GM23338 (cell line): Measurements from ENCODE around the gene SELENBP1. TPM values are rescaled to one million over a fixed set of nuclear protein-coding genes. Genes with fewer than 3 reads are reported as not detected.

Source experiments
- ATAC-seq: fragments of 200-7000 bp; cut with Tn5 transposase; 3 replicates; pipeline ENCODE4 v1.9.1; 2020
- DNase-seq: peaks from one replicate; pipeline ENCODE4 v3.0.0-alpha.2; 2015; ENCODE audit warnings: low spot score
- H2AFZ ChIP-seq: fragments of 200-600 bp; sonication (generic); 2 replicates; pipeline ENCODE4 v1.8.0; 2016; ENCODE audit warnings: antibody characterized with exemption, mild to moderate bottlenecking, moderate library complexity
- H3F3A ChIP-seq: fragments of 200-600 bp; sonication (generic); replicated peaks from 2 replicates; pipeline ENCODE4 v1.8.0; 2017; ENCODE audit warnings: antibody characterized with exemption, mixed run types, low read depth
- H3K27ac ChIP-seq: fragments of 200-600 bp; sonication (generic); 2 replicates; pipeline ENCODE4 v1.6.1; 2016; ENCODE audit warnings: low read depth
- H3K27me3 ChIP-seq: fragments of 200-600 bp; sonication (generic); 2 replicates; pipeline ENCODE4 v1.8.0; 2016; ENCODE audit warnings: mild to moderate bottlenecking, mixed run types, moderate library complexity; ENCODE audit not compliant: insufficient read depth
- H3K36me3 ChIP-seq: fragments of 200-600 bp; sonication (generic); 2 replicates; pipeline ENCODE4 v1.8.0; 2016; ENCODE audit warnings: mild to moderate bottlenecking; ENCODE audit not compliant: insufficient read depth
- H3K4me1 ChIP-seq: fragments of 200-600 bp; sonication (generic); 2 replicates; pipeline ENCODE4 v1.8.0; 2016; ENCODE audit warnings: mild to moderate bottlenecking, moderate library complexity; ENCODE audit not compliant: insufficient read depth
- H3K4me2 ChIP-seq: fragments of 200-600 bp; sonication (generic); 2 replicates; pipeline ENCODE4 v1.7.1; 2017; ENCODE audit warnings: mixed run types
- H3K4me3 ChIP-seq: fragments of 200-600 bp; sonication (generic); 2 replicates; pipeline ENCODE4 v1.6.1; 2016; ENCODE audit warnings: mixed run types
- H3K79me2 ChIP-seq: fragments of 200-600 bp; sonication (generic); replicated peaks from 2 replicates; pipeline ENCODE4 v1.8.0; 2017; ENCODE audit warnings: mild to moderate bottlenecking; ENCODE audit not compliant: insufficient read depth
- H3K9me2 ChIP-seq: fragments of 200-600 bp; sonication (generic); 2 replicates; pipeline ENCODE4 v1.8.0; 2017; ENCODE audit not compliant: insufficient read depth
- H4K20me1 ChIP-seq: fragments of 200-600 bp; sonication (generic); replicated peaks from 2 replicates; pipeline ENCODE4 v1.8.0; 2017; ENCODE audit warnings: mild to moderate bottlenecking; ENCODE audit not compliant: insufficient read depth
- H3K27ac Mint-ChIP-seq: 2 replicates; pipeline ENCODE4 v1.8.0; 2020; ENCODE audit warnings: inconsistent platforms, mild to moderate bottlenecking, moderate library complexity, mixed read lengths
- H3K27me3 Mint-ChIP-seq: 3 replicates; pipeline ENCODE4 v1.8.0; 2022; ENCODE audit warnings: low read depth, mild to moderate bottlenecking, moderate library complexity, mixed read lengths, inconsistent platforms; ENCODE audit not compliant: insufficient read depth, poor library complexity
- H3K36me3 Mint-ChIP-seq: 3 replicates; pipeline ENCODE4 v1.8.0; 2021; ENCODE audit warnings: low read depth, mild to moderate bottlenecking, inconsistent platforms, moderate library complexity, mixed read lengths
- H3K4me1 Mint-ChIP-seq: 3 replicates; pipeline ENCODE4 v1.8.0; 2020; ENCODE audit warnings: mild to moderate bottlenecking, inconsistent platforms, mixed read lengths
- H3K4me3 Mint-ChIP-seq: 3 replicates; pipeline ENCODE4 v1.8.0; 2021; ENCODE audit warnings: moderate library complexity, mild to moderate bottlenecking, inconsistent platforms, mixed read lengths
- H3K9me3 Mint-ChIP-seq: 3 replicates; pipeline ENCODE4 v1.8.0; 2020; ENCODE audit warnings: moderate library complexity, mild to moderate bottlenecking, inconsistent platforms, mixed read lengths
- CREB1 ChIP-seq: fragments of 250-450 bp; sonication (Bioruptor Pico); IDR thresholded peaks from 2 replicates; pipeline ENCODE4 v1.5.0; 2020; ENCODE audit warnings: low read depth, mild to moderate bottlenecking, moderate library complexity
- EZH2 ChIP-seq: fragments of 200-600 bp; sonication (generic); IDR thresholded peaks from one replicate; pipeline ENCODE4 v1.8.0; 2017; ENCODE audit warnings: antibody characterized with exemption, mild to moderate bottlenecking, low read depth; ENCODE audit not compliant: unreplicated experiment
- EZH2phosphoT487 ChIP-seq: fragments of 200-600 bp; sonication (generic); IDR thresholded peaks from one replicate; pipeline ENCODE4 v1.8.1; 2018; ENCODE audit warnings: antibody characterized with exemption; ENCODE audit not compliant: unreplicated experiment
- JUNB ChIP-seq: IDR thresholded peaks from one replicate; pipeline ENCODE4 v1.6.1; 2016; ENCODE audit warnings: antibody characterized with exemption; ENCODE audit not compliant: unreplicated experiment
- NANOG ChIP-seq: IDR thresholded peaks from 2 replicates; pipeline ENCODE4 v1.6.1; 2016; ENCODE audit warnings: antibody characterized with exemption, borderline replicate concordance
- POLR2AphosphoS5 ChIP-seq: IDR thresholded peaks from 2 replicates; pipeline ENCODE4 v1.6.1; 2016; ENCODE audit warnings: antibody characterized with exemption, low read depth
- ZNF114 ChIP-seq: fragments of 250-450 bp; sonication (Bioruptor Pico); IDR thresholded peaks from 2 replicates; pipeline ENCODE4 v1.5.0; 2020; ENCODE audit warnings: mild to moderate bottlenecking, moderate library complexity
- ZNF331 ChIP-seq: fragments of 250-450 bp; sonication (Bioruptor Pico); IDR thresholded peaks from 2 replicates; pipeline ENCODE4 v1.5.0; 2020; ENCODE audit warnings: low read depth, mild to moderate bottlenecking, moderate library complexity
- polyA plus RNA-seq: library from polyadenylated mRNA; unstranded; fragments of >200 nt; fragmentation: Nextera tagmentation; extraction: Ambion mirVana; gene quantifications from 2 replicates; pipeline ENCODE4 v1.2.1, GENCODE V29; 2016
- total RNA-seq: library from RNA; depleted of rRNA; stranded (reverse); fragments of >200 nt; shearing (Covaris generic); gene quantifications from 2 replicates; pipeline ENCODE4 v1.2.3, GENCODE V29; 2014
- TF ChIP-seq, protein P1 (sequence below): IDR thresholded peaks from one replicate; pipeline ENCODE4 v1.6.1; 2018; ENCODE audit warnings: antibody characterized with exemption; ENCODE audit not compliant: unreplicated experiment
- TF ChIP-seq, protein P2 (sequence below), 2 experiments: fragments of 200-600 bp in 1 of 2; sonication (generic) in 1 of 2; conservative IDR thresholded peaks; 2 replicates each; pipeline versions ENCODE4 v1.5.1 to v1.6.1; 2016 to 2017; ENCODE audit warnings: antibody characterized with exemption in 2 of 2, low read depth in 2 of 2, mild to moderate bottlenecking in 2 of 2, moderate library complexity in 1 of 2

SELENBP1 gene
- total and polyA plus RNA-seq, 2 experiments from 2014 or later: 10.7 to 13.4 TPM

DNA sequence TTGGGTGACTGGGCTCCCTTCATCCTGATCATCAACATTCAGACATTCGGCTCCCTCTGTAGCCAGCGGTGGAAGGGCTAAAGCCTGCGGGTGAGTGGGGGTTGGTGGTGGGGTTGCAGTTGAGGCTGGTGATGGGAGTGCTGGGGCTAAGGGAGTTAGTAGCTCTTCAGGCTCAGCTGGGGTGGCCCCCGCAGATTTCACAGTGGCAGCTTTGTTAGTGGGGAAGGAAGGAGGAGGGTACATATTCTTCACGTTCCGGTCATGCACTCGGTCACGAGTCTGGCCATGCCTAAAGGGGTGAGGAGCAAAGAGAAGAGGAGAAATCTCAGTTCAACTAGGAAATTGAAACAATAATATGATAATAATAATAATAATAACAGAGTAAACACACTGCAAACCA is 33.7 kb upstream of the SELENBP1 start:
- TF ChIP-seq ZNF331 (CRISPR knock-in tag) (no peak), CREB1 (CRISPR knock-in tag) (no peak)
- no peak overlapping the region for H3K4me2 ChIP-seq
- H3K36me3 Mint-ChIP-seq: peaks cover 81% of the 10 kb centered on the region
- peaks cover 33% of the 10 kb centered on the region for H4K20me1 ChIP-seq
- H2AFZ ChIP-seq: no peak overlapping the region
- no peak overlapping the region for H3K27ac ChIP-seq
- no peaks in the 10 kb centered on the region for H3K4me1 ChIP-seq
- H3K9me3 Mint-ChIP-seq: no peaks in the 10 kb centered on the region
- H3K27me3 ChIP-seq: no peaks in the 10 kb centered on the region
- H3K4me3 ChIP-seq: no peak overlapping the region
- no peak for DNase-seq
- H3K27ac Mint-ChIP-seq: no peak overlapping the region
- H3F3A ChIP-seq: peaks cover 24% of the 10 kb centered on the region
- peaks cover 4% of the 10 kb centered on the region for H3K27me3 Mint-ChIP-seq
- peaks cover 3% of the 10 kb centered on the region; the same call in 1 of the 2 replicates for H3K79me2 ChIP-seq
- H3K36me3 ChIP-seq: peaks cover 77% of the 10 kb centered on the region
- H3K4me1 Mint-ChIP-seq: no peaks in the 10 kb centered on the region; the same call in 1 of the 3 replicates
- no peak for ATAC-seq
- H3K9me2 ChIP-seq: no peaks in the 10 kb centered on the region
- no peak overlapping the region for H3K4me3 Mint-ChIP-seq

DNA sequence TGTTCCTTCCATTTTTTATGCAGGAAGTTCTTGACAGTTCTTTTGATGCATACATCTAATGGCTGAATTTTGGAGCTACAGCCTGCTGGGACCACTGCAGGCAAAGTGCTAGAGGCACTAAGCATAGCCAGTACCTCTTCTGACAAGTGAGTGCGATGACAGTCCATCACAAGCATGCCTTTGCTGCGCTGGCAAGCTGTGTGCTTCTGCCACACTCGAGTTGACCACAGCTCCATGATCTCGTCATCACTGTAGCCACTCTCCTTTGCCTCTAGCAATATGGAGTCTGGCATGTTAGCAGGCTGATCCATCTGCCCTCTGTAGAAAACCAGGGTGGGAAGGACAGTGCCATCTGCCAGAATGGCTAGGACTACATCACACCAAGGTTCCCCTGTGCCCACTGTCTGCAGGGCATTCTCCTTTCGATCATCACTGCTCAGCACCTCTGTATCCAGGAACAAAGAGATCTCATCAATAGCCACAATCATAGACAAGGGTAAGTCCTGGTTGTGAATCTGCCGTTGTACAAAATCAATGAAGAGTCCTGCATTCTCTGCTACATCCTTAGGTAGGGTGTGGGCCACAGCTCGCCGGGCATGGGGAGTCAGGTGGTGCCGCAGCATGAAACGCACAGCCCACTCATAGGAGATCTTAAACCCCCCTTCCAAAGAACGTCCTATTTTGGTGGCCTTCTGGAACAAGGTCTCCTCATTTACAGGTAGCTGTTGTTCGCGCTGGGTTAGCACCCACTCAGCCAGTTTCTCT is 32.9 kb upstream of the SELENBP1 start:
- no peaks in the 10 kb centered on the region for H3K9me2 ChIP-seq
- no peak for DNase-seq
- Mint-ChIP-seq H3K4me1 (peaks cover 5% of the 10 kb centered on the region), H3K4me3 (no peak overlapping the region), H3K36me3 (peaks cover 82% of the 10 kb centered on the region), H3K27ac (no peak overlapping the region), H3K9me3 (no peaks in the 10 kb centered on the region), H3K27me3 (peaks cover 4% of the 10 kb centered on the region)
- no peak overlapping the region for H2AFZ ChIP-seq
- H3K79me2 ChIP-seq: peaks cover 11% of the 10 kb centered on the region
- no peak overlapping the region for H3K4me2 ChIP-seq
- H3K36me3 ChIP-seq: peaks cover 76% of the 10 kb centered on the region
- peaks cover 32% of the 10 kb centered on the region for H3F3A ChIP-seq
- peaks cover 40% of the 10 kb centered on the region for H4K20me1 ChIP-seq
- TF ChIP-seq POLR2AphosphoS5: no peak
- TF ChIP-seq NANOG: no peak
- no peak for TF ChIP-seq EZH2phosphoT487
- no peak for TF ChIP-seq CREB1 (CRISPR knock-in tag)
- H3K27me3 ChIP-seq: no peaks in the 10 kb centered on the region
- no peak overlapping the region for H3K27ac ChIP-seq
- ATAC-seq: no peak
- H3K4me3 ChIP-seq: no peak overlapping the region
- H3K4me1 ChIP-seq: peaks cover 3% of the 10 kb centered on the region

DNA sequence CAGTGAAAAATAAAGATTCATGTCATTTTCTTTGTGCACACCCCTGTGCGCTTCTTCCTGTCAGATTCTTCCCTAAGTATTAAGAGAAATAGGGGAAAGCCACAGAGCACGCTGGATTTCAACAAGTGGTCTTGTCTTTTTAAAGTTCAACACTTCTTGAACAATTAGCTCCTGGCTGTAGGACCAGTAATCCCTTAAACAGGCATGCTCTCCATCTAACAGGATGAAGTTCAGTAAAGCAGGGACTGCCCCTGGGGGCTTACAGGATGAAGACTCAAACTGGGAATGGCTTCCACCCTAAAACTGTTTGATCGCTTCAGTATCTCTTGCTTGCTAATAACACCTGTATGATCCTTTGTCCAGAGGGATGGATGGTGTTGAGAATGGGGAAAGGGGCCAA is 31.1 kb upstream of the SELENBP1 start:
- Histone ChIP-seq H3K79me2 (peaks cover 20% of the 10 kb centered on the region), H2AFZ (no peak overlapping the region), H3K9me2 (no peaks in the 10 kb centered on the region), H3F3A (peaks cover 38% of the 10 kb centered on the region), H3K36me3 (peaks cover 61% of the 10 kb centered on the region), H4K20me1 (peaks cover 38% of the 10 kb centered on the region), H3K4me1 (peaks cover 5% of the 10 kb centered on the region), H3K27ac (no peak overlapping the region), H3K4me3 (no peak overlapping the region), H3K4me2 (no peak overlapping the region), H3K27me3 (no peaks in the 10 kb centered on the region)
- no peak for DNase-seq
- peaks cover 16% of the 10 kb centered on the region for H3K27me3 Mint-ChIP-seq
- no peak for TF ChIP-seq EZH2phosphoT487
- no peak for TF ChIP-seq POLR2AphosphoS5
- TF ChIP-seq JUNB: no peak
- TF ChIP-seq, protein P1, sequence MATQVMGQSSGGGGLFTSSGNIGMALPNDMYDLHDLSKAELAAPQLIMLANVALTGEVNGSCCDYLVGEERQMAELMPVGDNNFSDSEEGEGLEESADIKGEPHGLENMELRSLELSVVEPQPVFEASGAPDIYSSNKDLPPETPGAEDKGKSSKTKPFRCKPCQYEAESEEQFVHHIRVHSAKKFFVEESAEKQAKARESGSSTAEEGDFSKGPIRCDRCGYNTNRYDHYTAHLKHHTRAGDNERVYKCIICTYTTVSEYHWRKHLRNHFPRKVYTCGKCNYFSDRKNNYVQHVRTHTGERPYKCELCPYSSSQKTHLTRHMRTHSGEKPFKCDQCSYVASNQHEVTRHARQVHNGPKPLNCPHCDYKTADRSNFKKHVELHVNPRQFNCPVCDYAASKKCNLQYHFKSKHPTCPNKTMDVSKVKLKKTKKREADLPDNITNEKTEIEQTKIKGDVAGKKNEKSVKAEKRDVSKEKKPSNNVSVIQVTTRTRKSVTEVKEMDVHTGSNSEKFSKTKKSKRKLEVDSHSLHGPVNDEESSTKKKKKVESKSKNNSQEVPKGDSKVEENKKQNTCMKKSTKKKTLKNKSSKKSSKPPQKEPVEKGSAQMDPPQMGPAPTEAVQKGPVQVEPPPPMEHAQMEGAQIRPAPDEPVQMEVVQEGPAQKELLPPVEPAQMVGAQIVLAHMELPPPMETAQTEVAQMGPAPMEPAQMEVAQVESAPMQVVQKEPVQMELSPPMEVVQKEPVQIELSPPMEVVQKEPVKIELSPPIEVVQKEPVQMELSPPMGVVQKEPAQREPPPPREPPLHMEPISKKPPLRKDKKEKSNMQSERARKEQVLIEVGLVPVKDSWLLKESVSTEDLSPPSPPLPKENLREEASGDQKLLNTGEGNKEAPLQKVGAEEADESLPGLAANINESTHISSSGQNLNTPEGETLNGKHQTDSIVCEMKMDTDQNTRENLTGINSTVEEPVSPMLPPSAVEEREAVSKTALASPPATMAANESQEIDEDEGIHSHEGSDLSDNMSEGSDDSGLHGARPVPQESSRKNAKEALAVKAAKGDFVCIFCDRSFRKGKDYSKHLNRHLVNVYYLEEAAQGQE: no peak
- TF ChIP-seq, protein P2, sequence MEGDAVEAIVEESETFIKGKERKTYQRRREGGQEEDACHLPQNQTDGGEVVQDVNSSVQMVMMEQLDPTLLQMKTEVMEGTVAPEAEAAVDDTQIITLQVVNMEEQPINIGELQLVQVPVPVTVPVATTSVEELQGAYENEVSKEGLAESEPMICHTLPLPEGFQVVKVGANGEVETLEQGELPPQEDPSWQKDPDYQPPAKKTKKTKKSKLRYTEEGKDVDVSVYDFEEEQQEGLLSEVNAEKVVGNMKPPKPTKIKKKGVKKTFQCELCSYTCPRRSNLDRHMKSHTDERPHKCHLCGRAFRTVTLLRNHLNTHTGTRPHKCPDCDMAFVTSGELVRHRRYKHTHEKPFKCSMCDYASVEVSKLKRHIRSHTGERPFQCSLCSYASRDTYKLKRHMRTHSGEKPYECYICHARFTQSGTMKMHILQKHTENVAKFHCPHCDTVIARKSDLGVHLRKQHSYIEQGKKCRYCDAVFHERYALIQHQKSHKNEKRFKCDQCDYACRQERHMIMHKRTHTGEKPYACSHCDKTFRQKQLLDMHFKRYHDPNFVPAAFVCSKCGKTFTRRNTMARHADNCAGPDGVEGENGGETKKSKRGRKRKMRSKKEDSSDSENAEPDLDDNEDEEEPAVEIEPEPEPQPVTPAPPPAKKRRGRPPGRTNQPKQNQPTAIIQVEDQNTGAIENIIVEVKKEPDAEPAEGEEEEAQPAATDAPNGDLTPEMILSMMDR (conservative IDR thresholded peaks at IDR 0.05; ENCODE audit: low read depth in 2 of 2): no peak
- TF ChIP-seq EZH2: no peak
- TF ChIP-seq ZNF114 (CRISPR knock-in tag): no peak
- no peak for TF ChIP-seq NANOG
- TF ChIP-seq ZNF331 (CRISPR knock-in tag): no peak
- TF ChIP-seq CREB1 (CRISPR knock-in tag): no peak
- no peak overlapping the region for H3K4me3 Mint-ChIP-seq
- peaks cover 5% of the 10 kb centered on the region for H3K4me1 Mint-ChIP-seq
- ATAC-seq: no peak
- no peak overlapping the region for H3K27ac Mint-ChIP-seq
- no peaks in the 10 kb centered on the region for H3K9me3 Mint-ChIP-seq
- peaks cover 71% of the 10 kb centered on the region for H3K36me3 Mint-ChIP-seq
